GM19351 (cell line): Measurements from ENCODE around the gene TACR2.

Experiments
- ATAC-seq: cut with Tn5 transposase; IDR thresholded peaks from one replicate; pipeline ENCODE4 v1.9.1; 2021; ENCODE audit warnings: mild to moderate bottlenecking, moderate library complexity; ENCODE audit not compliant: unreplicated experiment

The TACR2 gene

DNA sequence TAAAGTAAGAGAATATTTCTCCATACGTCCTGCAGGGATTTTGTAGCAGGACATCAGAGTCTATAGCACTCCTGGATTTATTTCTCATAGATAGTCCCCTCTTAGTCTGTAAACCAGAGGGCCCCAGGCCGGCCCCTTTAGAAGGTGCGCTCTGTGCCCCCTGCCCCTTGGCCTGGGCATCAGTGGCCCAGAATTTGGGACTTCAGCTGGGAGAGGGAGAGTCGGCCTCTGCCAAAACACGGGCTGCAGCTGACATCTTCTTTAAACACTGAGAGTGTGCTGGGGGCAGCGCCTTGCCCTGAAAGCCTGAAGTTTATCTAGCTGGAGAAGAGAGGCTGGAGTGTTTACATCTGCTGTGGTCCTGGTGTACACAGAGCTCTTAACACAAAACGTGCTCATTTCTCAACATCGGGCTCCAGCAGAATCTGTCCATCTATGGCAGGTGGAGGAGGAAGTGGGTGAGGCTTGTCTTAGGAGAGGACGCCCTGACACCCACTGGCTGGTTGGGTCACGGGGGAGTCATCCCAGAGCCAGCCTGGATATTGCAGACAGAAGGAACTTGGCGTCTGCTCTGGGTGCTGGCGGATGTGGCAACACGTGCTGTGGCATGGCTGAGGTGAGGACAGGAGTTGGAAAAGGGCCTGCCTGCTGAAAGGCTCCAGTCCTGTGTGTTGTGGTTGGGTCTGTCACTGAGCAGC is 5.0 kb upstream of the TACR2 start:
- ATAC-seq = no peak

DNA sequence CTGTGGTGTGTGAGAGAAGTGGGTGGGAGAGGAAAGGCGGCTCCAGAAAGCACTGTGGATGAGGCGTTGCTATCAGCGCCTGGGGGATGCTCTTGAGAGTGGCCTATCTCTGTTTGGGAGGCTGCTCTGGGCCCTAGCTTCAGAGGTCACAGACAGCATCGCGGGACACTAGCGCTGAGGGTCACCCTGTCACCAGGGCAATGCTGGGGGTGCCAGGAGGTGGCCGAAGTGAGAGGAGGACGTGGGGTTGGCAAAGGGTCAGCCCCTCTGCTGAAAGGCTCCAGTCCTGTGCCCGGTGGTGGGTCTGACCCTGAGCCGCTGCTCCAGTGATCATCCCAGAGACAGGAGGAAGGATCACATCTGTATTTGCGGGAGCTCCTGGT is 3.0 kb upstream of the TACR2 start:
- no peak for ATAC-seq

DNA sequence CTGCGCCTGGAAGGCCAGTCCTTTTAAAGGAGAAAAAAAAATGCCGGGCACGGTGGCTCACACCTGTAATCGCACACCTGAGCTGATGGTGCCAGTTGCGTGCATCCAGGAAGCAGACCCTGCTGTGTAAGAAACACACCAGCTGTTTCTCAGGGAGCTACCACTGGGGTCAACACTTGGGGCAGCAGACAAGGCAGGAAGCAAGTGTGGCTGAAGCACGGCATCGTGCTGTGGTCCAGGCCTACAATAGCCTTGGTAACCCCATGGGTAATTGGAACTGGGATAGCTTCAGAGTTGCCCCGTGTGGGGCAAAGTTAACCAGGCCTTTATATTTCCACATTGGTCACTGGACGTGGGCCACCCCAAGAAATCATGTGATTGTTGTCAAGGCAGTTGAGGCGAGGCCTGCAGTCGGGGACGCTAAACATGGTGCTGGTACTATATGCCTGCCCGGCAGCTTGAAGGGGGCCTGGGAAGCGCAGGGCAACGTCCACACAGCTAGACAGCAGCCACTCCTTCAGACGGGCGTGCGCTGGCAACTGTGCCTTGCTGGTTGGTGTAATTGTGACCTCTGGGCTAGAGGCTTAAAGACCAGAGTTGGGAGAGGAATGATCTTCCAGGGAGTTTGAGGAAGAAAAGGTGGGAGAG is 2.5 kb upstream of the TACR2 start:
- ATAC-seq = no peak

DNA sequence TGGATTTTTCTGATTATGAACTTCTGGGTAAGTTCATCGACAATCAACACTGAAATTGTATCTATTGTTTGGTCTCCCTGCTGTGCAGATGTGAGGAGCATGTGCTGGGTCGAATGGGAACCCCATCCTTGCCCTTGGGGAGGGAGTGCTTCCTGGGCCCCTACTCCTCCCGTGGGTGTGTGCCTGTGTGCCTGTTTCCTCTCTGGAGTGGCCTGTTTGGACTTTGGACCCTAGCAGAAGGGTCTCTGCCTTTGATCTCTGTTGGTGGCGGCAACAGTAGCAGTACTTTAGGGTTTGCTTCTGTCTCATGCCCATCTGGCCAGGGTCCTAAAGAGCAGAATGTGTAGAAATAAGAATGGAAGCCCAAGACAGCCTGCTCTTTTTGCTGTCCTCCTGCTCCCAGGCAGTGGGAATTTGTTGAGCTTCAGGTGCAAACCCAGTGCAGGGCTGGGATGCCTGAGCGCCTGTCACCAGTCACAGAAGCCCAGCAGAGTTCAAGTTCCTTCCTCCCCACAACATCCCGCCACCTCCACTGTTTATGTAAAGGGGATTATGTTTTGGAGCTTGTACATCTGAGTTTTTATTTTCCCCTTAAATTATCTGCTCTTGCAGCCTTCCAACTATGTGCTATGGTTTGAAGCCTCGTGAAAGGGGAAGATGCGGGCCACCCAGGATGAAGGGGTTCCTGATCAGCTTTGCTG is 1.5 kb upstream of the TACR2 start:
- no peak for ATAC-seq

DNA sequence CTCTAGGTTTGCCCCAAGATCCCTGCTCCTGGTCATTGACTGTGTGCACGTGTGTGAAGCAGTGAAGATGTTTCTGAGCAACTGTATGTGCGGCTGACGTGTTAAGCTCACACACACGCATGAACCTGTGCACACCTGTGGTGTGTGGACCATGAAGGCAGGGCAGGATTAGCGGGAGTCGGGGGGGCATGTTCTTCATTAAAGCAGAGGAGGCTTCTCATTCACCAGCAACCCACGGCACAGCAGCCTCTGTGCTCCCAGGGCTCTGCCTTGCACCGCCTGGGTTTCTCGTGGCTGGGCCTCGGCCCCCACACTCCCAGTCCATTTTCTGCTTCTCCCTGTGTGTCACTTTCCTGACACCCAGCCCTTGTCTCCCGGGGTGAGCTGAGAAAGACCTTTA is 824 bp upstream of the TACR2 start:
- no peak for ATAC-seq

DNA sequence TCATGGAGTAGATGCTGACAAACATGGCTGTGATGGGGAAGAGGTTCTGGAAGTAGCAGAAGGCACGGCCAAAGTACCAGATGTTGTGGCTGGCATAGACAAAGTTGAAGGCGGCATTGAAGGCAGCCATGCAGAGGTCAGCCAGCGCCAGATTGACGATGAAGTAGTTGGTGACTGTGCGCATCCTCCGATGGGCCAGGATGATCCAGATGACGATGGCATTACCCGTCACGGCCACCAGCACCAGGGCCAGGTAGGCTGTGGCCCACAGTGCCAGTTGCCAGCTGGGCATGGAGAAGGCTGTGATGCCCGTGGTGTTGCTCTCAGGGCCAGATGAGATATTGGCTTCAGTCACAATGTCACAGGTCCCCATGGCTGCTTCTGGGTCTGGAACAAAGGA is 767 bp downstream of the TACR2 start:
- no peak for ATAC-seq

DNA sequence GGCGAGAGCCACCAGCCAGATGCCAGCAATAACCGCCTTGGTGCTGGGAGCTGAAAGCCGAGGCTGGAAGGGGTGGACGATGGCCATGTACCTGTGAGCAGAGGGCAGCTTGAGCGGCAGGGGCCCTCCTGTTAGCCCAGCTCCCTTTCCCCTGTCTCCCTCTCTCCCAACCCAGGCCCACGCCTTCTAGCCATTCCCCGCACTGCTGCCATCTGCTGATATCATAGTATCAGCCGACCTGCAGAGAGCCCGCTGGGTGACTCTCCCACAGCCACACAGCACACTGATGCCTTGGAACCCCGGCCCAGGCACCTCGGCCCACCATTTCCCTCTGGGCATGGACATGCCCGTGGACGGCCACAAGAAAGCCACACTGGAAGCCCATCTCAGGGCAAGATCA is 1.7 kb downstream of the TACR2 start:
- ATAC-seq = no peak

DNA sequence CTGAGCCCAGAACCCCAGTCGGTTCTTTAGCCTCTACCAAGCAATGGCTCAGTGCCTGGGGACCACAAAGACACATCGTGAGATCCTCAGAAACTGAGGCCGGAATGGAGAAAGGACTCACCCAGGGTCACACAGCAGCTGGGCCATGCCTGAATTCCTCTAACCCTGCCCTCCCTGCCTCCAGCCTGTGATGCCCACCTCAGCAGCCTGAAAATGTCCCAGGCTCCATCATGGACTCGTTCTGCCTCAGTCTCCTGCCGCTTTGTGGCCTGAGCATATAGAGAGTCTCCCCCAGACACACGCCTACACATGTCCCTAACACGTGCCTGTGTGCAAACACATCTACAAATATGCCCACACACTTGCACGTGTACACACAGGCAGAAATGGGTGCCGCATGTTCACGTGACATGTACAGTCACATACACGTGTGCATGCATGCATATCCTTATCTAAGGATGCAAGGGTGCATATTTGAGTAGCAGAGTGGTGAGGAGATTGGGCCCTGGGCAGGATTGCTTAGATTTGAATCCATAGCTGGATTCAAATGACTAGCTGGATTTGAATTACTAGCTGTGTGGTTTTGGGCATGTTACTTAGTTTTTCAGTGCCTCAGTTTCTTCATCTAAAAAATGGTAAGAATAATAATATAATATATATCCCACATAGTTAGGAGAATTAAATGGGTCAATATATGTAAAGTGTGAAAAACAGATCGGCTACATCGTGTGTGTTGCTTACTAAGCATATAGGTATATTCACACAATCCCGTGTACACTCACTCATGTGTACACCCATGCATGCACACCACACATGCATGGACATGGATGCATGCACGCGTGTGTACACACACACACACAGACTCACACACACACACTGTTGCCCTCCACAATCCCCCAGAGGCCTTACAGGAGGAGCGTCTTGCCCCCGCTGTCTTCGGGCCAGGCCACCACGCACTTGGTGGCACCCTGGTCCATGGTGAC is 2.4 kb downstream of the TACR2 start:
- no peak for ATAC-seq

DNA sequence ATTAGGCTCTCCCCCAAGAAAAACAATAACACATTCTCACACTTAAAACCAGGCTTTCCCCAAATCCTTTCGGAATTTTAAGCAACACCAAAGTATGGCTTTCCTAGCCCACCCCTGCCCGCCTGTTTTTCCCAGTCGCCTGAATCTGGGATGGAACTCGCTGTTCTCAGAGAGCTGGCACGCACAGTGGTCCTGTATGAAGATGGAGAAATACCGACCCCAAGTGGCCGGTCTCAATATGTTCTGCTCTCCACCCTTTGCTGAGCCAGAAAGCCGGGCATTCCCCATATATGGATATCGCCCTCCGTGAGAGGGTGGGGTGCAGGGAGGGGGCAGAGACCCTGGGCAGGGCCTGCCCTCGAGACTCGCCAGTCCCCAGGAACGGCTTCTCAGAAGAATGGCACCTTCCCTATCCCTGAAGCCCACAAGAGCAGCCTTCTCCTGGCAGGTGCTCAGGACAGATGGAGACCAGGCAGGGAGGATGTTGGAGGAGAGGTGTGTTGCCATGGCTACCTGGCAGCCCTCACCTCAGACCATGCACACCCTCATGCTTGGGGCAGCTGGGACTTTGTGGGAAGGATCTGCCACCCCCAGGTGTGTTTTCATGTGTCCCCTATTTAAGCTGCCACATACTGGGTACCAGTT is 3.4 kb downstream of the TACR2 start:
- no peak for ATAC-seq

DNA sequence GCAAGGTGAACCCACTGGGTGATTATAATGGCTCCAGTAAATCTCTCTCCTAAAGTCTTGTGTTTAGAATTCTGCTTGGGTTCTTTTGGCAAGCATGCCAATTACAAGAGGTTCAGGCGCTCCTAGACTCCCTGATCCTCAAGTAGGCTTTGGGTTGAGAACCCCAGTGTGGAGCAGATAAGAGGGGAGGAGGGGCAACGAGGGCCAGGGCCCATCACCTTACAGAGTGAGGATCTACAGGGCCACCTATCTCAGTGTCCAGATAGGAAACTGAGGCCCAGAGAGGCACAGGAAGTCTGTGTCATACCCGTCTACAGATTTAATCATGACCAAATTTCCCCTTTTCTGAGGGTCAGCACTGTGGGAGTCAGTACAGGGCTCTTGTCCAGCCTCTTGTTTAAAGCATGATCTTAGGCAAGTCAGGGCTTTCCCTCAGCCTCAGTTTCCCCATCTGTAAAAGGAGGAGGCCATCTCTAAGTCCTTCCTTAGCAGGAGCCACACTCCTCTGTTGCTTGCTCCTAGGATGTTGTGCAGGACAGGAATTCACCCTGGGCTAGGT is 4.4 kb downstream of the TACR2 start:
- no peak for ATAC-seq

DNA sequence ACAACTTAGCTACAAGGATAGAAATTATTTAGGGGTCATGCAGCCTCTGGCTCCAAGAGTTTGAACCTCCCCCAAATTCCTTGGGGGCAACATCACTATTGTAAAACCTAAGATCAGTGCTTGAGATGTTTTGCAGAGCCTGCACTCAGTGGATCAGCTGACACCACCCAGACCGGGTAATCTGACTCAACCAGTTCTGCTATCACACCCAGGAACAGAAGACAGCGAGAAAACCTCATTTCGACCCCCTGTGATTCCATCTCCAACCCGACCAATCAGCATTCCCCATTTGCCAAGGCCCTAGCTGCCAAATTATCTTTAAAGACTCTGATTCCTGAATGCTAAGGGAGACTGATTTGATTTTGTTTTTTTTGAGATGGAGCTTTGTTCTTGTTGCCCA is 5.2 kb downstream of the TACR2 start:
- ATAC-seq = no peak

DNA sequence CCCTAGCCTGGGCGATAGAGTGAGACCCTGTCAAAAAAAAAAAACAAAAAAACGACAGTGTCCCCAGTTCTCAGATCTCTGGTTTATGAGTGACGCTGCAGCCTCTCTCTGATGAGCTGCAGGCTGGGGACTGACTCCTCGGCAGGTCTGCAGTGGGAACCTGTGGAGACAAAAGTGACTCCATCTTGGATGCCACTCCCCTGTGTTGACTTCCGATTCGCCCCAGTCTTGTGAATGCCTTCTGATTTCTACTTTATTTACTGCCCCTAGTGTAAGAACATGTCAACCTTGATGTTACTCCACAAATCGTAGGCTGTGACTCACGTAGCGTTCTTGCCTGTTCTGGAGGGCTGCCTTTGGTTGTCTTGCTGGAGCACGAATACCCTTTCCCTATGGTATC is 6.2 kb downstream of the TACR2 start:
- no peak for ATAC-seq

DNA sequence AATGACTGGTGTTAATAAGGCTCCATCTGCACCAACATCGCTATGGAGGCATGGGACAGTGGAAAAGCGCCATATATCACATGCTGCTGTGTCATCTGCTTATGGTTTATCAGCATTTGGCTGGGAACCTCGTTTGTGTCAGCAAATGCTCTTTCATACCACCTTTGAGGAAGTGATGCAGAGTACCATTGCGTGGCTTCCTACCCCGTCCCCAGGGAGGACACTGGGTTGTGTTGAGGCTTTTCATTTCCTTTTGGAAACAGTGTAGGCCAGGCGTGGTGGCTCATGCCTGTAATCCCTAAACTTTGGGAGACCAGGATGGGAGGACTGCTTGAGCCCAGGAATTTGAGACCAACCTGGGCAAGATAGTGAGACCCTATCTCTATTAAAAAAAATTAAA is 6.8 kb downstream of the TACR2 start:
- ATAC-seq = no peak

DNA sequence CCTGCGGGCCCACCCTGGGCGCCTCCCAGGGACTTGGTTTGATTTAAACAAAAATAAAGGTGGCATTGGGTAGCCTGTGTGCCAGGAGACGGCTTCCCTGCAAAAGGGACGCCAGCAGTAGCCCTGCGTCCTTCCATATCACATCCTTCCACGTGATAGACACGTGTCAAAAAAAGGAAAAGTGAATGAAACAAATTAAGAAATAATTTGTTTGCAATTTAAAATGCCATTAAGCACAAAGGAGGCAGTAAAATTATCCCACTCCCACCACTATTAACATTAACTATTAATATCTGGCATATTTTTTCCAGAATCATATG is 7.6 kb downstream of the TACR2 start:
- ATAC-seq = no peak

DNA sequence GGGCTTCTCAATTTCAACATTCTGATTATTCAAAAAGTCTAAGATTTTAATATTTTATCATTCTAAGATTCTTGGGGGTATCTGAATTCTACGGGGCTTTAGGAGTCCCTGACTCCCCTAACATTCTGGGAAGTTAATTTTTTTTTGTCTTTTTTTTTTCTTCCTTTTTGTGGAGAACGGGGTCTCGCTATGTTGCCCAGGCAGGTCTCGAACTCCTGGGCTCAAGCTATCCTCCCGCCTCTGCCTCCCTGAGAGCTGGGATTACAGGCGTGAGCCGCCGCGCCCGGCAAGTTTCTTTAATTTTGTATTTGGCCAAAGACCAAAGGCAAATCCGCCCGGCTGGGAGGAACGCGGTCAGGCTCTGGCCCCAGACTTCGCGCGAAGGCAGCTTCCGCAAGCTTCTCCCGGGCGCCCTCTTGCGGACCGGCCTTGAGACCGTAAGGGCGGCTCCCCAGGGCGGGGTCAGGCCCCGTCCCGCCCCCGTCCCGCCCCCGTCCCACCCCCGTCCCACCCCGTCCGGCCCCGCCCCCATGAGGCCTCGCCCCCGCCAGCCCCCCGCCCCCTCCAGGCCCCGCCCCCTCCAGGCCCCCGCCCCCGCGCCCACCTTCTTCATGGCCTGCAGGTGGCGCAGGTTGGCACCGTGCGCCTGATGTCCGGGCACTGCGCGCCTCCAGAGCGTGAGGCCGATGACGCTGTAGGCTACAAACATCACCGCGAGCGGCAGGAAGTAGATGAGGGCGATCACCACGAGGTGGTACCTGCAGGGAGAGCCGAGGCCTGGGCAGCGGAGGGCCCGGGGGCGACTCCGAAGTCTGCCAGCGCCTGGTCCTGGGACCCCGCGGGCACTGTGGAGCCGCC is 8.2 kb downstream of the TACR2 start:
- peak; percentile 82 for ATAC-seq

DNA sequence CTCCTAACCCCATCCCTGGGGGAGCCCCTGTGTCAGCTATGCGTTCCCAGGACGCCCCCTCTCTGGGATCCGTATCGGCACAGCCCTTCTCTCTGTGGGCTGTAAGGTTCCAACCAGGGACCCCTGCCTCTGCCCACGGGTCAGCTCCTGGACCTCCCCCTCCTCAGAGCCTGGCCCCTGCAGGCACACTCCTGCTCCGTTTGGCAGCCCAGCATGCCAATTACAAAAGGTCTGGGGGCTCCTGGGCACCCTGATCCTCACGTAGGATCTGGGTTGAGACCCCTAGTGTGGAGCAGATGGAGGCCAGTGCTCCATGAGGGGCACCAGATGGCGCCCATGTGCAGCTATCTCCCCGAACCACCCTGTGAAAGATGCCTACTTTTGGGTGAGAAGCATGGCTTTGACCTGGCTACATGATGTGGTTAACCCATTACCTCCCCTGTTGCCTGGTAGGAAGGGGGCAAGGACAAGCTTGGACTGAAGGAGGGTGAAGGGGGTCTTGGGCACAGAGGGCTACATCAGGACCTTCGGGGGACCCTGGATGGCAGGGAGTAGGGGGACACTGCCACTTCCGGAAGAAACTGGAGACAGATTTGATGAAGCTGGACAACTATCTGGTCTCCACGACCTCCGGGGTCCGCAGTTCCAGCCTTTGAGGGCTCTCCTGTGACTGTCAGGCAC is 9.0 kb downstream of the TACR2 start:
- no peak for ATAC-seq

DNA sequence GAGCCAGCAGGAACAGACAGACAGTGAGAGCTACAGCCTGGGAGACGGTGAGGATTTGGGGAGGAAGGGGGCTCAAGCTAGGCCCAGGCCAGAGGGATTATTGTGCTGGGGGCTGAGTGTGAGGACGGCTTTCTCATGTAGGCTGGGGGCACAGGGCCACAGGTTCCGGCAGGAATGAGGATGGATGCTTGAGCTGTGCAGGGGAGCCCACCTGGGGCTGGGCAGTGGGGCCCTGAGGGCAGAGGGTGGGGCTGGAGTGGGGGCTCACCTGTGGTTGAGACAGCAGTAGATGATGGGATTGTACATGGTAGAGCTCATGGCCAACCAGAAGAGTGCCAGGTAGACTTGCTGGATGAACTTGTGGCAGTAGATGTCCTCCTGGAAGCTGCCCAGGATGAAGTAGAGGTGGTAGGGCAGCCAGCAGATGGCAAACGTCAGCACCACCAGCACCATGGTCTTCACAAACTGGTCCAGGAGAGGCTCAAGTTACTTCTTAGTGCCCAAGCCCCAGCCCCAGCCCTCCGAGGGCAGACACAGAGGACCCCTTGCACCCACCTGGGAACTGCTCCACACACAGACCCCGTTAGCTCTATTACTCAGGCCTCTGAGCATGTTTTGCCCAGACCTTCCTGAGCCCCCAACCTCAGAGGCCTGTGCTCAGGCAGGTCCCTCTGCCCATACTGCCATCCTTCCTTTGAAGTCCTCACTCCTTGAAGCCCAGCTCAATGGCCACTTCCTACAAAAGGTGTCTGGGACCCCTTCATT is 9.7 kb downstream of the TACR2 start:
- ATAC-seq = no peak

DNA sequence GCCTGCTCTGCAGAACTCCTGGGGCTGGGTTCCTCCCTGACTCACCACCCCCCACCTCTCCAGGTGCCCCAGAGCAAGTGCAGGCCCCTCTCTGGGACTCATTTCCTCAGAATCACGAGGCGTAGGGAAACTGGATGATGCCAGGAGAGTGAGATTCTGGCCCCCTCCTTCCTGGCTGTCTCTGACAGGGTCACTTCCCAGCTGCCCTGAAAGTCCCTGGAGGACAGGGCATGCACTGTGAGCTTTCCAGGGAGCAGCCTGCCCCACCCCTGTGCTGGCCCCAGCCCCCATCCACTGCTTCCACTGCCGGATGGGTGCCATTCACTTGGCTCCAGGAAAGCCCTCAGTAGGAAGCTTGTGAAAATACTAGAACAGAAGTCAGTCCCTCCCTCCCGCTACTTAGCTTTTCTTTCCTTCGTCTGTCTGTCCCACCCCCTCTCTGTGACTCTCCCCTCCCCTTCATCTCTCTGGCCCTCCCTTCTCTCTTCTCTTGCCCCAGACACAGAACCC is 10.4 kb downstream of the TACR2 start:
- no peak for ATAC-seq
